Tibial nerve (tissue), 4 donors: ENCODE results near the gene MARCO.

Experiments used
- CTCF ChIP-seq, 5 experiments: fragments of 200-600 bp in 3 of 5; fragments of 450-650 bp in 2 of 5; sonication (generic) in 3 of 5; IDR thresholded peaks; one replicate each; pipeline ENCODE4 v1.5.1; 2016 to 2019; ENCODE audit warnings: antibody characterized with exemption in 5 of 5, mild to moderate bottlenecking in 3 of 5, moderate library complexity in 2 of 5
- EP300 ChIP-seq, 2 donors: sonication (generic); formaldehyde crosslinking; IDR thresholded peaks; one replicate each; pipeline ENCODE4 v1.6.1; 2017; ENCODE audit warnings: antibody characterized with exemption in 2 of 2, mild to moderate bottlenecking in 1 of 2
- POLR2A ChIP-seq, 2 donors: fragments of 450-650 bp; IDR thresholded peaks; one replicate each; pipeline ENCODE4 v1.6.1; 2017; ENCODE audit warnings: antibody characterized with exemption in 2 of 2, mild to moderate bottlenecking in 2 of 2, moderate library complexity in 2 of 2

GRCh38 chr2:119025013-119025412, 83.0 kb downstream of the MARCO start:
- TF ChIP-seq CTCF (IDR thresholded peaks at IDR 0.05) (no peak), POLR2A (IDR thresholded peaks at IDR 0.05) (no peak), EP300 (IDR thresholded peaks at IDR 0.05) (no peak)
